ENCODE data around the gene MMAB. TPM values are rescaled to one million over a fixed set of nuclear protein-coding genes. Genes with fewer than 3 reads are reported as not detected.

Gene MMAB
- total RNA-seq, 1 donor: 34.4 TPM

GRCh38 chr12:109597414-109597794 lies 24.1 kb upstream of the MMAB start:
- no peaks in the 10 kb centered on the region for H4K20me1 ChIP-seq (ENCODE audit: insufficient read depth, low read length)
- no peak for DNase-seq (ENCODE audit: insufficient read length, low spot score, missing footprints)
- no peak overlapping the region for H3K27ac ChIP-seq (ENCODE audit: low read depth, low read length)
- H2AFZ ChIP-seq (ENCODE audit: low read length): peak overlapping the region; percentile 59
- H3K27me3 ChIP-seq (ENCODE audit: insufficient read depth, low read length): no peaks in the 10 kb centered on the region
- peak overlapping the region; percentile 76 for H3K4me2 ChIP-seq (ENCODE audit: insufficient read depth, low read length)
- peaks cover 3% of the 10 kb centered on the region for H3K36me3 ChIP-seq (ENCODE audit: insufficient read depth, low read length)
- no peak for TF ChIP-seq CTCF (IDR thresholded peaks at IDR 0.05; ENCODE audit: extremely low read depth, low read depth, low read length)
- H3K4me3 ChIP-seq (ENCODE audit: insufficient read depth, low read length): peak overlapping the region; percentile 58
- no peaks in the 10 kb centered on the region for H3K9me3 ChIP-seq (ENCODE audit: low read depth, low read length)
- H3K79me2 ChIP-seq (ENCODE audit: insufficient read depth, low read length): no peaks in the 10 kb centered on the region
- H3K4me1 ChIP-seq (ENCODE audit: insufficient read depth, low read length): peaks cover 4% of the 10 kb centered on the region

GRCh38 chr12:109596418-109597244 lies 23.3 kb upstream of the MMAB start:
- DNase-seq (ENCODE audit: insufficient read length, low spot score, missing footprints): peak; percentile 55
- Histone ChIP-seq H3K27me3 (ENCODE audit: insufficient read depth, low read length) (no peaks in the 10 kb centered on the region), H3K4me3 (ENCODE audit: insufficient read depth, low read length) (no peak overlapping the region), H3K79me2 (ENCODE audit: insufficient read depth, low read length) (no peaks in the 10 kb centered on the region), H4K20me1 (ENCODE audit: insufficient read depth, low read length) (no peaks in the 10 kb centered on the region), H2AFZ (ENCODE audit: low read length) (no peak overlapping the region), H3K36me3 (ENCODE audit: insufficient read depth, low read length) (peaks cover 3% of the 10 kb centered on the region), H3K27ac (ENCODE audit: low read depth, low read length) (no peak overlapping the region), H3K4me1 (ENCODE audit: insufficient read depth, low read length) (peaks cover 4% of the 10 kb centered on the region), H3K9me3 (ENCODE audit: low read depth, low read length) (no peaks in the 10 kb centered on the region), H3K4me2 (ENCODE audit: insufficient read depth, low read length) (no peak overlapping the region)
- TF ChIP-seq CTCF (IDR thresholded peaks at IDR 0.05; ENCODE audit: extremely low read depth, low read depth, low read length): no peak

- H3K4me3 ChIP-seq (ENCODE audit: insufficient read depth, low read length): no peak overlapping the region
- no peaks in the 10 kb centered on the region for H4K20me1 ChIP-seq (ENCODE audit: insufficient read depth, low read length)
- no peak overlapping the region for H3K4me2 ChIP-seq (ENCODE audit: insufficient read depth, low read length)
- TF ChIP-seq CTCF (IDR thresholded peaks at IDR 0.05; ENCODE audit: extremely low read depth, low read depth, low read length): no peak
- H2AFZ ChIP-seq (ENCODE audit: low read length): no peak overlapping the region
- no peak overlapping the region for H3K27ac ChIP-seq (ENCODE audit: low read depth, low read length)
- no peaks in the 10 kb centered on the region for H3K9me3 ChIP-seq (ENCODE audit: low read depth, low read length)
- peaks cover 4% of the 10 kb centered on the region for H3K4me1 ChIP-seq (ENCODE audit: insufficient read depth, low read length)
- DNase-seq (ENCODE audit: insufficient read length, low spot score, missing footprints): peak; percentile 32
- H3K36me3 ChIP-seq (ENCODE audit: insufficient read depth, low read length): peaks cover 3% of the 10 kb centered on the region
- H3K27me3 ChIP-seq (ENCODE audit: insufficient read depth, low read length): no peaks in the 10 kb centered on the region
- no peaks in the 10 kb centered on the region for H3K79me2 ChIP-seq (ENCODE audit: insufficient read depth, low read length)
Observed at GRCh38 chr12:109595321-109595902, 22.1 kb upstream of the MMAB start.

- Histone ChIP-seq H3K27ac (ENCODE audit: low read depth, low read length) (no peak overlapping the region), H3K27me3 (ENCODE audit: insufficient read depth, low read length) (no peaks in the 10 kb centered on the region), H3K79me2 (ENCODE audit: insufficient read depth, low read length) (no peaks in the 10 kb centered on the region), H3K4me1 (ENCODE audit: insufficient read depth, low read length) (peaks cover 4% of the 10 kb centered on the region), H3K9me3 (ENCODE audit: low read depth, low read length) (no peaks in the 10 kb centered on the region), H2AFZ (ENCODE audit: low read length) (no peak overlapping the region), H3K4me2 (ENCODE audit: insufficient read depth, low read length) (no peak overlapping the region), H4K20me1 (ENCODE audit: insufficient read depth, low read length) (no peaks in the 10 kb centered on the region), H3K4me3 (ENCODE audit: insufficient read depth, low read length) (no peak overlapping the region), H3K36me3 (ENCODE audit: insufficient read depth, low read length) (peaks cover 3% of the 10 kb centered on the region)
- no peak for TF ChIP-seq CTCF (IDR thresholded peaks at IDR 0.05; ENCODE audit: extremely low read depth, low read depth, low read length)
- DNase-seq (ENCODE audit: insufficient read length, low spot score, missing footprints): peak; percentile 35
Observed at GRCh38 chr12:109594556-109595317, 21.4 kb upstream of the MMAB start.
